Measurements from ENCODE around the gene JPH3.
"Not testable (repeated sequence)": the region's sequence is repeated elsewhere in the genome, so short reads cannot be mapped to it uniquely, and the experiment has no call there.

Gene JPH3

GRCh38 chr16:87700406-87701077 lies 98.2 kb downstream of the JPH3 start:
- DNase-seq: no peak

GRCh38 chr16:87701078-87701460 lies 98.8 kb downstream of the JPH3 start:
- DNase-seq: no peak

- DNase-seq: no peak
Measured at GRCh38 chr16:87701505-87701921, 99.2 kb downstream of the JPH3 start.

GRCh38 chr16:87702325-87702811 lies 100.1 kb downstream of the JPH3 start:
- DNase-seq: no peak

GRCh38 chr16:87703071-87703470 lies 100.8 kb downstream of the JPH3 start:
- no peak for DNase-seq

GRCh38 chr16:87703835-87704375 lies 101.6 kb downstream of the JPH3 start:
- no peak for DNase-seq

- no peak for DNase-seq
Measured at GRCh38 chr16:87704754-87705353, 102.5 kb downstream of the JPH3 start.

- peak; percentile 37 for DNase-seq
Measured at GRCh38 chr16:87705771-87706277, 103.5 kb downstream of the JPH3 start.

- peak; percentile 75 for DNase-seq
Measured at GRCh38 chr16:87706278-87707000, 104.1 kb downstream of the JPH3 start.

GRCh38 chr16:87707097-87707496 lies 104.8 kb downstream of the JPH3 start:
- DNase-seq: no peak

GRCh38 chr16:87707714-87708580 lies 105.6 kb downstream of the JPH3 start:
- DNase-seq: no peak

- DNase-seq: no peak
Measured at GRCh38 chr16:87708881-87709638, 106.8 kb downstream of the JPH3 start.

GRCh38 chr16:87709677-87710076 lies 107.4 kb downstream of the JPH3 start:
- no peak for DNase-seq

- no peak for DNase-seq
Measured at GRCh38 chr16:87710887-87711286, 108.6 kb downstream of the JPH3 start.

GRCh38 chr16:87712184-87712762 lies 110.0 kb downstream of the JPH3 start:
- DNase-seq: no peak

GRCh38 chr16:87713451-87714229 lies 111.3 kb downstream of the JPH3 start:
- DNase-seq: no peak

GRCh38 chr16:87715231-87715630 lies 112.9 kb downstream of the JPH3 start:
- DNase-seq: no peak

- no peak for DNase-seq
Measured at GRCh38 chr16:87715658-87716057, 113.3 kb downstream of the JPH3 start.

GRCh38 chr16:87718831-87719230 lies 116.5 kb downstream of the JPH3 start:
- not testable (repeated sequence) for DNase-seq

GRCh38 chr16:87720446-87720845 lies 118.1 kb downstream of the JPH3 start:
- DNase-seq: no peak

Measured in NCI-H2029 treated with DMSO at 0.1 percent for 48 hours (cell line).